Measurements from ENCODE around the gene CRACDL. TPM values are rescaled to one million over a fixed set of nuclear protein-coding genes. Genes with fewer than 3 reads are reported as not detected.

The CRACDL gene
- total RNA-seq, 1 donor from 2014 or later, result 0.52 TPM

GRCh38 chr2:98893911-98894321 is 42.1 kb downstream of the CRACDL start:
- no peak overlapping the region for H3K4me3 ChIP-seq (ENCODE audit: low read length in 3 of 3)
- H3K9me3 ChIP-seq (ENCODE audit: control insufficient read depth in 3 of 3, low read length in 3 of 3), result no peaks in the 10 kb centered on the region
- H3K9ac ChIP-seq (ENCODE audit: low read depth in 1 of 3, low read length in 3 of 3), result no peak overlapping the region
- H3K36me3 ChIP-seq (ENCODE audit: control insufficient read depth in 3 of 3, insufficient read depth in 3 of 3, low read length in 3 of 3), result no peaks in the 10 kb centered on the region
- peaks cover 3 to 8% (median 8%) of the 10 kb centered on the region in 3 donors for H3K4me1 ChIP-seq (ENCODE audit: control insufficient read depth in 3 of 3, insufficient read depth in 3 of 3, low read length in 3 of 3)
- no peak overlapping the region for H3K27ac ChIP-seq (ENCODE audit: low read depth, low read length)
- H3K27me3 ChIP-seq (ENCODE audit: control insufficient read depth in 3 of 3, insufficient read depth in 3 of 3, low read length in 3 of 3), result no peaks in the 10 kb centered on the region

- no peak overlapping the region for H3K27ac ChIP-seq (ENCODE audit: low read depth, low read length)
- no peaks in the 10 kb centered on the region for H3K27me3 ChIP-seq (ENCODE audit: control insufficient read depth in 3 of 3, insufficient read depth in 3 of 3, low read length in 3 of 3)
- H3K9ac ChIP-seq (ENCODE audit: low read depth in 1 of 3, low read length in 3 of 3), result no peak overlapping the region
- H3K36me3 ChIP-seq (ENCODE audit: control insufficient read depth in 3 of 3, insufficient read depth in 3 of 3, low read length in 3 of 3), result no peaks in the 10 kb centered on the region
- no peak overlapping the region for H3K4me3 ChIP-seq (ENCODE audit: low read length in 3 of 3)
- peaks cover 3 to 8% (median 8%) of the 10 kb centered on the region in 3 donors for H3K4me1 ChIP-seq (ENCODE audit: control insufficient read depth in 3 of 3, insufficient read depth in 3 of 3, low read length in 3 of 3)
- H3K9me3 ChIP-seq (ENCODE audit: control insufficient read depth in 3 of 3, low read length in 3 of 3), result no peaks in the 10 kb centered on the region
These were observed 43.2 kb downstream of the CRACDL start for GRCh38 chr2:98892871-98893270.

GRCh38 chr2:98891591-98891990 is 44.4 kb downstream of the CRACDL start:
- no peak overlapping the region for H3K27ac ChIP-seq (ENCODE audit: low read depth, low read length)
- no peaks in the 10 kb centered on the region for H3K27me3 ChIP-seq (ENCODE audit: control insufficient read depth in 3 of 3, insufficient read depth in 3 of 3, low read length in 3 of 3)
- H3K9ac ChIP-seq (ENCODE audit: low read depth in 1 of 3, low read length in 3 of 3), result no peak overlapping the region
- H3K4me1 ChIP-seq (ENCODE audit: control insufficient read depth in 3 of 3, insufficient read depth in 3 of 3, low read length in 3 of 3), result peaks cover 3 to 8% (median 8%) of the 10 kb centered on the region in 3 donors
- H3K9me3 ChIP-seq (ENCODE audit: control insufficient read depth in 3 of 3, low read length in 3 of 3), result peaks cover 0 to 2% (median 0%) of the 10 kb centered on the region in 3 donors
- H3K36me3 ChIP-seq (ENCODE audit: control insufficient read depth in 3 of 3, insufficient read depth in 3 of 3, low read length in 3 of 3), result no peaks in the 10 kb centered on the region
- no peak overlapping the region for H3K4me3 ChIP-seq (ENCODE audit: low read length in 3 of 3)

- Histone ChIP-seq H3K9me3 (ENCODE audit: control insufficient read depth in 3 of 3, low read length in 3 of 3) (peaks cover 0 to 9% (median 0%) of the 10 kb centered on the region in 3 donors), H3K27me3 (ENCODE audit: control insufficient read depth in 3 of 3, insufficient read depth in 3 of 3, low read length in 3 of 3) (peaks cover 0 to under 1% (median 0%) of the 10 kb centered on the region in 3 donors), H3K36me3 (ENCODE audit: control insufficient read depth in 3 of 3, insufficient read depth in 3 of 3, low read length in 3 of 3) (no peaks in the 10 kb centered on the region), H3K27ac (ENCODE audit: low read depth, low read length) (no peak overlapping the region), H3K4me3 (ENCODE audit: low read length in 3 of 3) (no peak overlapping the region), H3K4me1 (ENCODE audit: control insufficient read depth in 3 of 3, insufficient read depth in 3 of 3, low read length in 3 of 3) (no peaks in the 10 kb centered on the region), H3K9ac (ENCODE audit: low read depth in 1 of 3, low read length in 3 of 3) (no peak overlapping the region)
These were observed 49.9 kb downstream of the CRACDL start for GRCh38 chr2:98886066-98886554.

- Histone ChIP-seq H3K27me3 (ENCODE audit: control insufficient read depth in 3 of 3, insufficient read depth in 3 of 3, low read length in 3 of 3) (peaks cover 0 to 6% (median 0%) of the 10 kb centered on the region in 3 donors), H3K4me1 (ENCODE audit: control insufficient read depth in 3 of 3, insufficient read depth in 3 of 3, low read length in 3 of 3) (no peaks in the 10 kb centered on the region)
These were observed 51.4 kb downstream of the CRACDL start for GRCh38 chr2:98884658-98885057.

DNA sequence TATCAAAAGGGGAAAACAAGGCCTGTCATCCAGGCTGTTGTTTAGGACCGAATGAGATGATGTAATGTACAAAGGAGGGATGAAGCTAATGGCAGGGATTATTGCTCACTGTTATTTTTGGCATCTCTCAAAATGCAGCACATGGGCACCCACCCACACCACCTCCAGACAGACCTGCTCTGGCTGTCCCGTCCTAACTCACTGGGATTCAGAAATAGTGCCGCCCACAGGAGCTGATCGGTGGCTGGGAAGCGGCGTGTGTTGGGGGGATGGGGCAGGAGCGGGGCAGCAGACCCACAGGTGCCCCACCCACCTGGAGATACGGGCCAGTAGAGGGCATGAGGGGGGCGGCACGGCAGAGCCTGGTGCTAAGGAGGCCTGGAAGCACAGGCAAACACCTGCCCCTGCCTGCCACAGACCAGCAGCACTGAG is 52.2 kb downstream of the CRACDL start:
- Histone ChIP-seq H3K27ac (ENCODE audit: low read depth, low read length) (no peak overlapping the region), H3K27me3 (ENCODE audit: control insufficient read depth in 3 of 3, insufficient read depth in 3 of 3, low read length in 3 of 3) (peaks cover 0 to 6% (median 0%) of the 10 kb centered on the region in 3 donors), H3K9me3 (ENCODE audit: control insufficient read depth in 3 of 3, low read length in 3 of 3) (peaks cover 0 to 9% (median 0%) of the 10 kb centered on the region in 3 donors), H3K36me3 (ENCODE audit: control insufficient read depth in 3 of 3, insufficient read depth in 3 of 3, low read length in 3 of 3) (no peaks in the 10 kb centered on the region), H3K4me1 (ENCODE audit: control insufficient read depth in 3 of 3, insufficient read depth in 3 of 3, low read length in 3 of 3) (no peaks in the 10 kb centered on the region), H3K4me3 (ENCODE audit: low read length in 3 of 3) (no peak overlapping the region), H3K9ac (ENCODE audit: low read depth in 1 of 3, low read length in 3 of 3) (no peak overlapping the region)

More at GRCh38 chr2:98884658-98885057, 51.4 kb downstream of the CRACDL start:
- Histone ChIP-seq H3K9me3 (ENCODE audit: control insufficient read depth in 3 of 3, low read length in 3 of 3) (peaks cover 0 to 9% (median 0%) of the 10 kb centered on the region in 3 donors), H3K9ac (ENCODE audit: low read depth in 1 of 3, low read length in 3 of 3) (no peak overlapping the region), H3K4me3 (ENCODE audit: low read length in 3 of 3) (no peak overlapping the region), H3K27ac (ENCODE audit: low read depth, low read length) (no peak overlapping the region), H3K36me3 (ENCODE audit: control insufficient read depth in 3 of 3, insufficient read depth in 3 of 3, low read length in 3 of 3) (no peaks in the 10 kb centered on the region)

GRCh38 chr2:98882971-98883779 is 52.9 kb downstream of the CRACDL start:
- Histone ChIP-seq H3K4me3 (ENCODE audit: low read length in 3 of 3) (no peak overlapping the region), H3K9me3 (ENCODE audit: control insufficient read depth in 3 of 3, low read length in 3 of 3) (peaks cover 0 to 9% (median 0%) of the 10 kb centered on the region in 3 donors), H3K27ac (ENCODE audit: low read depth, low read length) (no peak overlapping the region), H3K27me3 (ENCODE audit: control insufficient read depth in 3 of 3, insufficient read depth in 3 of 3, low read length in 3 of 3) (peaks cover 0 to 6% (median 0%) of the 10 kb centered on the region in 3 donors), H3K4me1 (ENCODE audit: control insufficient read depth in 3 of 3, insufficient read depth in 3 of 3, low read length in 3 of 3) (no peaks in the 10 kb centered on the region), H3K9ac (ENCODE audit: low read depth in 1 of 3, low read length in 3 of 3) (no peak overlapping the region), H3K36me3 (ENCODE audit: control insufficient read depth in 3 of 3, insufficient read depth in 3 of 3, low read length in 3 of 3) (no peaks in the 10 kb centered on the region)

DNA sequence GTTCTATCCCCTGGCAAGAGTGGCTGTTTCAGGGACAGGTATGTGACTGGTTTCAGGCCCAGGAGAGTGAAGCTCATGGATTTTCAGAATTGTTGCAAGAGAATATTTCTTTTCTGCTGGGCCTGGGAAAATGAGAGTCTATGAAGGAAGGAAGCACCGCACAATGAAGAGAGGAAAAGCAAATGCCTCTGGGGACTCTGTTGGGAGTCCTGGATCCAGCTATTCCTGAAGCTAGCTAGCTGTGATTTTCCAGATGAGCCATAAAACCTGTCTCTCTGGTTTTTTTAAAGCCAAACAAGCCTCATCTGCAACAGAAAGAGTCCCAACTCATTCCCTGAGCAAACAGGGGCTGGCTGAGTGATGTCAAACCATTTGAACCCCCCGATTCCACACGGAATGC is 53.7 kb downstream of the CRACDL start:
- Histone ChIP-seq H3K4me3 (ENCODE audit: low read length in 3 of 3) (no peak overlapping the region), H3K4me1 (ENCODE audit: control insufficient read depth in 3 of 3, insufficient read depth in 3 of 3, low read length in 3 of 3) (no peaks in the 10 kb centered on the region), H3K27me3 (ENCODE audit: control insufficient read depth in 3 of 3, insufficient read depth in 3 of 3, low read length in 3 of 3) (peaks cover 0 to 6% (median 0%) of the 10 kb centered on the region in 3 donors), H3K27ac (ENCODE audit: low read depth, low read length) (no peak overlapping the region), H3K9me3 (ENCODE audit: control insufficient read depth in 3 of 3, low read length in 3 of 3) (peaks cover 0 to 9% (median 0%) of the 10 kb centered on the region in 3 donors), H3K9ac (ENCODE audit: low read depth in 1 of 3, low read length in 3 of 3) (no peak overlapping the region), H3K36me3 (ENCODE audit: control insufficient read depth in 3 of 3, insufficient read depth in 3 of 3, low read length in 3 of 3) (no peaks in the 10 kb centered on the region)

GRCh38 chr2:98881153-98881650 is 54.8 kb downstream of the CRACDL start:
- Histone ChIP-seq H3K36me3 (ENCODE audit: control insufficient read depth in 3 of 3, insufficient read depth in 3 of 3, low read length in 3 of 3) (no peaks in the 10 kb centered on the region), H3K9ac (ENCODE audit: low read depth in 1 of 3, low read length in 3 of 3) (no peak overlapping the region), H3K9me3 (ENCODE audit: control insufficient read depth in 3 of 3, low read length in 3 of 3) (peaks cover 0 to 3% (median 0%) of the 10 kb centered on the region in 3 donors), H3K4me3 (ENCODE audit: low read length in 3 of 3) (no peak overlapping the region), H3K27me3 (ENCODE audit: control insufficient read depth in 3 of 3, insufficient read depth in 3 of 3, low read length in 3 of 3) (peaks cover 0 to 6% (median 0%) of the 10 kb centered on the region in 3 donors), H3K4me1 (ENCODE audit: control insufficient read depth in 3 of 3, insufficient read depth in 3 of 3, low read length in 3 of 3) (no peaks in the 10 kb centered on the region), H3K27ac (ENCODE audit: low read depth, low read length) (no peak overlapping the region)

All from skeletal muscle tissue (tissue), 4 donors.